HCT116 (cell line): ENCODE measurements around the gene VWC2. TPM values are rescaled to one million over a fixed set of nuclear protein-coding genes. Genes with fewer than 3 reads are reported as not detected.

Source experiments
- ATAC-seq: fragments of 200-7000 bp; cut with Tn5 transposase; 2 replicates; pipeline ENCODE4 v1.9.1; 2020; ENCODE audit warnings: mild to moderate bottlenecking, moderate library complexity
- BruUV-seq: library from RNA; stranded (reverse); fragments of 400-500 nt; replicated peaks from 2 replicates; lab custom pipeline; 2021; lab: Mats Ljungman, UMichigan
- CTCF ChIA-PET: fragments of 300-600 bp; sonication (Branson Sonifier 250); formaldehyde crosslinking; loops from one replicate; lab custom pipeline; 2021; ENCODE audit warnings: antibody characterized with exemption; lab: Charles Lee
- POLR2A ChIA-PET: fragments of 300-600, 350-600 bp; sonication (Branson Sonifier 250); formaldehyde crosslinking; loops from one replicate; lab custom pipeline; 2021; ENCODE audit warnings: antibody characterized with exemption; lab: Charles Lee
- RAD21 ChIA-PET, 2 experiments: fragments of 300-600 bp; sonication (Branson Sonifier 250); formaldehyde crosslinking; loops; one replicate each; lab custom pipeline; 2023; ENCODE audit warnings: low total read pairs in 2 of 2; ENCODE audit not compliant: uncharacterized antibody in 2 of 2, unreplicated experiment in 2 of 2, low non-redundant PET in 1 of 2; lab: Charles Lee
- DNase-seq: peaks from one replicate; pipeline ENCODE4 v3.0.0-alpha.2; 2010; ENCODE audit warnings: low read depth, low spot score
- H2AFZ ChIP-seq: fragments of 200-600 bp; shearing (Covaris generic), sonication (generic); 2 replicates; pipeline ENCODE4 v1.6.1; 2017; ENCODE audit warnings: low read depth, mixed run types, mixed read lengths, antibody characterized with exemption, low read length; ENCODE audit not compliant: poor library complexity, severe bottlenecking
- H3K27ac ChIP-seq: 2 replicates; pipeline ENCODE4 v1.5.1; 2012; ENCODE audit warnings: low read depth, low read length
- H3K27me3 ChIP-seq: fragments of 200-600 bp; sonication (generic); 2 replicates; pipeline ENCODE4 v1.6.1; 2016; ENCODE audit warnings: mixed run types, low read length, mixed read lengths; ENCODE audit not compliant: insufficient read depth
- H3K36me3 ChIP-seq, 2 experiments: fragments of 200-500 bp in 1 of 2; fragments of 200-600 bp in 1 of 2; sonication (Bioruptor generic) in 1 of 2; sonication (generic) in 1 of 2; 2 replicates each; pipeline versions ENCODE4 v1.5.1 to v1.6.1; 2014 to 2016; ENCODE audit warnings: low read length in 2 of 2, inconsistent platforms in 1 of 2, mixed read lengths in 1 of 2, mixed run types in 1 of 2; ENCODE audit not compliant: insufficient read depth in 2 of 2, control insufficient read depth in 1 of 2
- H3K4me1 ChIP-seq, 2 experiments: fragments of 200-600 bp in 1 of 2; sonication (generic) in 1 of 2; 2 replicates each; pipeline versions ENCODE4 v1.5.1 to v1.6.1; 2012 to 2017; ENCODE audit warnings: low read length in 2 of 2, inconsistent platforms in 1 of 2, mild to moderate bottlenecking in 1 of 2, mixed read lengths in 1 of 2, mixed run types in 1 of 2, moderate library complexity in 1 of 2; ENCODE audit not compliant: insufficient read depth in 2 of 2, control insufficient read depth in 1 of 2
- H3K4me2 ChIP-seq: fragments of 200-600 bp; sonication (generic); 2 replicates; pipeline ENCODE4 v1.6.1; 2017; ENCODE audit warnings: mixed run types, low read length, mixed read lengths
- H3K4me3 ChIP-seq, 2 experiments: fragments of 200-600 bp in 1 of 2; sonication (generic) in 1 of 2; replicated peaks in 1 of 2; 2 replicates each; pipeline ENCODE4 v1.5.1; 2011 to 2016; ENCODE audit warnings: low read length in 2 of 2, control low read depth in 1 of 2, low read depth in 1 of 2, mild to moderate bottlenecking in 1 of 2, mixed read lengths in 1 of 2, mixed run types in 1 of 2
- H3K79me2 ChIP-seq: fragments of 200-600 bp; sonication (generic); 2 replicates; pipeline ENCODE4 v1.6.1; 2017; ENCODE audit warnings: mild to moderate bottlenecking, mixed run types, low read length, moderate library complexity, mixed read lengths; ENCODE audit not compliant: insufficient read depth
- H3K9ac ChIP-seq: fragments of 200-600 bp; sonication (generic); 2 replicates; pipeline ENCODE4 v1.6.1; 2016; ENCODE audit warnings: low read length, mixed read lengths
- H3K9me2 ChIP-seq: fragments of 200-600 bp; sonication (generic), shearing (Covaris generic); 2 replicates; pipeline ENCODE4 v1.6.1; 2017; ENCODE audit warnings: mixed run types, mild to moderate bottlenecking, moderate library complexity; ENCODE audit not compliant: insufficient read depth
- H3K9me3 ChIP-seq, 2 experiments: fragments of 200-500 bp in 1 of 2; fragments of 200-600 bp in 1 of 2; sonication (Bioruptor generic) in 1 of 2; sonication (generic) in 1 of 2; 2 replicates each; pipeline ENCODE4 v1.6.1; 2014 to 2017; ENCODE audit warnings: low read length in 2 of 2, mixed read lengths in 2 of 2, inconsistent platforms in 1 of 2, low read depth in 1 of 2, mild to moderate bottlenecking in 1 of 2, mixed run types in 1 of 2, moderate library complexity in 1 of 2; ENCODE audit not compliant: control insufficient read depth in 1 of 2, insufficient read depth in 1 of 2
- H4K20me1 ChIP-seq: fragments of 200-600 bp; sonication (generic), shearing (Covaris generic); 2 replicates; pipeline ENCODE4 v1.6.1; 2017; ENCODE audit warnings: mixed run types, mild to moderate bottlenecking, moderate library complexity; ENCODE audit not compliant: insufficient read depth
- ATF3 ChIP-seq: IDR thresholded peaks from 2 replicates; pipeline ENCODE4 v1.6.1; 2012
- CBX3 ChIP-seq: IDR thresholded peaks from 2 replicates; pipeline ENCODE4 v1.6.1; 2012; ENCODE audit warnings: low read depth
- CEBPB ChIP-seq: IDR thresholded peaks from 2 replicates; pipeline ENCODE4 v1.6.1; 2012; ENCODE audit warnings: low read depth
- EGR1 ChIP-seq: IDR thresholded peaks from 2 replicates; pipeline ENCODE4 v1.6.1; 2012; ENCODE audit warnings: low read depth
- ELF1 ChIP-seq: IDR thresholded peaks from 2 replicates; pipeline ENCODE4 v1.6.1; 2012; ENCODE audit warnings: low read depth, borderline replicate concordance
- EZH2 ChIP-seq: fragments of 200-600 bp; sonication (generic); IDR thresholded peaks from 2 replicates; pipeline ENCODE4 v1.6.1; 2017; ENCODE audit warnings: antibody characterized with exemption, mixed run types
- EZH2phosphoT487 ChIP-seq: fragments of 200-600 bp; IDR thresholded peaks from 2 replicates; pipeline ENCODE4 v1.6.1; 2018; ENCODE audit warnings: antibody characterized with exemption, borderline replicate concordance
- FOSL1 ChIP-seq: IDR thresholded peaks from 2 replicates; pipeline ENCODE4 v1.6.1; 2012; ENCODE audit warnings: low read depth
- JUND ChIP-seq: IDR thresholded peaks from 2 replicates; pipeline ENCODE4 v1.6.1; 2012
- MAX ChIP-seq: IDR thresholded peaks from 2 replicates; pipeline ENCODE4 v1.6.1; 2012
- RAD21 ChIP-seq: IDR thresholded peaks from 2 replicates; pipeline ENCODE4 v1.6.1; 2012; ENCODE audit warnings: low read depth, mild to moderate bottlenecking
- SIN3A ChIP-seq: IDR thresholded peaks from 2 replicates; pipeline ENCODE4 v1.6.1; 2012; ENCODE audit warnings: low read depth
- SP1 ChIP-seq: IDR thresholded peaks from 2 replicates; pipeline ENCODE4 v1.6.1; 2012; ENCODE audit warnings: low read depth
- SRF ChIP-seq: IDR thresholded peaks from 2 replicates; pipeline ENCODE4 v1.6.1; 2012; ENCODE audit warnings: low read depth
- TCF7L2 ChIP-seq: IDR thresholded peaks from 2 replicates; pipeline ENCODE4 v1.7.0; 2011; ENCODE audit warnings: borderline replicate concordance, inconsistent platforms; ENCODE audit not compliant: insufficient read depth, insufficient read length; ENCODE audit errors: extremely low read depth
- YY1 ChIP-seq: IDR thresholded peaks from 2 replicates; pipeline ENCODE4 v1.6.1; 2011; ENCODE audit warnings: low read length, low read depth, moderate library complexity, mild to moderate bottlenecking; ENCODE audit not compliant: insufficient replicate concordance; ENCODE audit errors: extremely low read depth
- ZFX ChIP-seq: fragments of 450-650 bp; IDR thresholded peaks from 2 replicates; pipeline ENCODE4 v1.6.1; 2017
- ZNF274 ChIP-seq: fragments of 200-500 bp; sonication (Bioruptor generic); IDR thresholded peaks from 2 replicates; pipeline ENCODE4 v1.6.1; 2014; ENCODE audit warnings: mild to moderate bottlenecking, low read depth, low read length, inconsistent platforms
- intact Hi-C: fragments of 100-400 bp; cut with micrococcal nuclease; formaldehyde crosslinking; loops from 2 replicates; pipeline ENCODE4 v1.10.0; 2022
- total RNA-seq: library from RNA; stranded (reverse); gene quantifications from one replicate; pipeline ENCODE4 v1.2.1, GENCODE V29; 2021; ENCODE audit not compliant: unreplicated experiment
- TF ChIP-seq, protein P1 (sequence below): IDR thresholded peaks from 2 replicates; pipeline ENCODE4 v1.6.1; 2011; ENCODE audit warnings: mild to moderate bottlenecking, low read length, moderate library complexity; ENCODE audit not compliant: insufficient replicate concordance; ENCODE audit errors: extremely low read depth

Gene VWC2
- total RNA-seq, 1 experiment from 2014 or later, result not detected

DNA sequence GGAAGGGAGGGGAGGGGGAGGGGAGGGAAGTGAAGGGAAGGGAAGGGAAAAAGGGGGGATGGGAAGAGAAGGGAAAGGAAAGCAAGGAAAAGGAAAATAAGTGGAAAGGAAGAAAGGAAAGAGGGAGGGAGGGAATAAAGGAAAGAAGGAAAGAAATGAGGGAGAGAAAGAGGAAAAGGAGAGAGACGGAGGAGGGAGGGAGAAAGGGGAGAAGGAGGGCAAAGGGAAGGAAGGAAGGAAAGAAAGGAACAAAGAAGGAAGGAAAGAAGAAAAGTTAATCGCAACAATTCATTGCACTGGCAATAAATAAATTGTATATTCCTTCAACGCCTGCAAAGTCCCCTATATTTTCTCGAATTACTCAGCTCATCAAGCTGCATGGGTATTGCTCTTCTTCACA, 2.6 kb upstream of the VWC2 start:
- Histone ChIP-seq H3K27me3 (no peaks in the 10 kb centered on the region), H3K4me2 (no peak overlapping the region), H4K20me1 (no peaks in the 10 kb centered on the region), H2AFZ (no peak overlapping the region), H3K4me3 (no peak overlapping the region), H3K36me3 (no peaks in the 10 kb centered on the region), H3K9me2 (no peaks in the 10 kb centered on the region), H3K4me1 (no peaks in the 10 kb centered on the region), H3K79me2 (no peaks in the 10 kb centered on the region), H3K27ac (no peak overlapping the region), H3K9ac (no peak overlapping the region), H3K9me3 (peaks cover 3 to 5% of the 10 kb centered on the region in 2 experiments; a peak in 2 of 4 replicates)
- no peak for DNase-seq
- ChIA-PET CTCF (no interaction called here), POLR2A (no interaction called here), RAD21 (no interaction called here)
- intact Hi-C loops, result no loop called here
- TF ChIP-seq EZH2phosphoT487 (no peak), CBX3 (no peak), EZH2 (no peak), ZNF274 (no peak), SP1 (no peak), MAX (no peak), ELF1 (no peak), JUND (no peak)
- no peak for ATAC-seq
- BruUV-seq, result no TSS peak

GRCh38 chr7:49771427-49772176, 1.8 kb upstream of the VWC2 start:
- no peak for ATAC-seq
- H3K9me3 ChIP-seq, result peaks cover 0 to 5% of the 10 kb centered on the region in 2 experiments; a peak in 2 of 4 replicates

More at GRCh38 chr7:49771427-49772176, 1.8 kb upstream of the VWC2 start:
- no TSS peak for BruUV-seq
- H3K36me3 ChIP-seq, result no peaks in the 10 kb centered on the region
- TF ChIP-seq FOSL1 (no peak), CEBPB (no peak), SIN3A (no peak), ZNF274 (no peak), JUND (no peak), ZFX (no peak), ATF3 (no peak), SP1 (no peak), EZH2 (no peak), CBX3 (no peak), TCF7L2 (no peak), SRF (no peak), MAX (no peak), EGR1 (no peak), YY1 (no peak), EZH2phosphoT487 (no peak), RAD21 (no peak)
- TF ChIP-seq, protein P1, sequence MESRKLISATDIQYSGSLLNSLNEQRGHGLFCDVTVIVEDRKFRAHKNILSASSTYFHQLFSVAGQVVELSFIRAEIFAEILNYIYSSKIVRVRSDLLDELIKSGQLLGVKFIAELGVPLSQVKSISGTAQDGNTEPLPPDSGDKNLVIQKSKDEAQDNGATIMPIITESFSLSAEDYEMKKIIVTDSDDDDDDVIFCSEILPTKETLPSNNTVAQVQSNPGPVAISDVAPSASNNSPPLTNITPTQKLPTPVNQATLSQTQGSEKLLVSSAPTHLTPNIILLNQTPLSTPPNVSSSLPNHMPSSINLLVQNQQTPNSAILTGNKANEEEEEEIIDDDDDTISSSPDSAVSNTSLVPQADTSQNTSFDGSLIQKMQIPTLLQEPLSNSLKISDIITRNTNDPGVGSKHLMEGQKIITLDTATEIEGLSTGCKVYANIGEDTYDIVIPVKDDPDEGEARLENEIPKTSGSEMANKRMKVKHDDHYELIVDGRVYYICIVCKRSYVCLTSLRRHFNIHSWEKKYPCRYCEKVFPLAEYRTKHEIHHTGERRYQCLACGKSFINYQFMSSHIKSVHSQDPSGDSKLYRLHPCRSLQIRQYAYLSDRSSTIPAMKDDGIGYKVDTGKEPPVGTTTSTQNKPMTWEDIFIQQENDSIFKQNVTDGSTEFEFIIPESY, result no peak
- TF ChIP-seq, all 23 proteins: peak for 0
- H3K9ac ChIP-seq, result no peak overlapping the region
- H4K20me1 ChIP-seq, result no peaks in the 10 kb centered on the region
- H3K9me2 ChIP-seq, result no peaks in the 10 kb centered on the region
- H2AFZ ChIP-seq, result no peak overlapping the region
- intact Hi-C loops, result no loop called here
- CTCF ChIA-PET, result no interaction called here
- H3K79me2 ChIP-seq, result no peaks in the 10 kb centered on the region
- H3K27me3 ChIP-seq, result no peaks in the 10 kb centered on the region
- H3K4me1 ChIP-seq, result no peaks in the 10 kb centered on the region
- POLR2A ChIA-PET, result no interaction called here
- RAD21 ChIA-PET, result no interaction called here
- no peak overlapping the region for H3K4me3 ChIP-seq
- H3K4me2 ChIP-seq, result no peak overlapping the region
- no peak for DNase-seq
- H3K27ac ChIP-seq, result no peak overlapping the region
